Mesenchymal stem cell (in vitro differentiated cells and primary cell): ENCODE measurements around the gene GIGYF2.
A peak's percentile ranks its signal among the peaks of the same experiment; 100 is the strongest.

Experiments
- DNase-seq: peaks from one replicate; pipeline ENCODE4 v3.0.0-alpha.2; 2013
- H2AFZ ChIP-seq: one replicate; pipeline ENCODE4 v1.6.1; 2013; ENCODE audit warnings: low read depth, mild to moderate bottlenecking, control low read depth, inconsistent platforms, low read length, moderate library complexity
- H2AK5ac ChIP-seq: 2 replicates; pipeline ENCODE4 v1.6.1; 2013; ENCODE audit warnings: low read length, moderate library complexity, mild to moderate bottlenecking, inconsistent platforms; ENCODE audit not compliant: severe bottlenecking
- H2BK120ac ChIP-seq: one replicate; pipeline ENCODE4 v1.6.1; 2013; ENCODE audit warnings: low read depth, mild to moderate bottlenecking, inconsistent platforms, low read length, moderate library complexity
- H2BK12ac ChIP-seq, 2 experiments: one replicate each; pipeline ENCODE4 v1.6.1; 2013; ENCODE audit warnings: inconsistent platforms in 2 of 2, low read length in 2 of 2, mild to moderate bottlenecking in 2 of 2, moderate library complexity in 2 of 2, control low read depth in 1 of 2
- H2BK15ac ChIP-seq: one replicate; pipeline ENCODE4 v1.6.1; 2013; ENCODE audit warnings: mild to moderate bottlenecking, low read depth, inconsistent platforms; ENCODE audit not compliant: poor library complexity, severe bottlenecking
- H2BK5ac ChIP-seq: 2 replicates; pipeline ENCODE4 v1.6.1; 2013; ENCODE audit warnings: low read depth, mild to moderate bottlenecking, low read length, control low read depth, inconsistent platforms; ENCODE audit not compliant: poor library complexity, severe bottlenecking
- H3K14ac ChIP-seq, 2 experiments: one replicate each; pipeline ENCODE4 v1.6.1; 2013; ENCODE audit warnings: inconsistent platforms in 2 of 2, low read length in 2 of 2, control low read depth in 1 of 2, mild to moderate bottlenecking in 1 of 2, moderate library complexity in 1 of 2
- H3K18ac ChIP-seq, 2 experiments: one replicate each; pipeline ENCODE4 v1.6.1; 2013; ENCODE audit warnings: inconsistent platforms in 2 of 2, low read length in 2 of 2, control low read depth in 1 of 2, low read depth in 1 of 2, mild to moderate bottlenecking in 1 of 2
- H3K23ac ChIP-seq, 2 experiments: one replicate each; pipeline ENCODE4 v1.6.1; 2013; ENCODE audit warnings: inconsistent platforms in 2 of 2, low read length in 2 of 2, mild to moderate bottlenecking in 2 of 2, moderate library complexity in 2 of 2, control low read depth in 1 of 2
- H3K27ac ChIP-seq: 2 replicates; pipeline ENCODE4 v1.5.1; 2013; ENCODE audit warnings: mild to moderate bottlenecking, moderate library complexity, low read length, control low read depth, inconsistent platforms; ENCODE audit not compliant: poor library complexity, severe bottlenecking
- H3K27me3 ChIP-seq, 2 experiments: 2 replicates each; pipeline versions ENCODE4 v1.6.1 to v1.7.0; 2013; ENCODE audit warnings: low read length in 2 of 2, mild to moderate bottlenecking in 2 of 2, moderate library complexity in 2 of 2, control low read depth in 1 of 2, inconsistent platforms in 1 of 2; ENCODE audit not compliant: control insufficient read depth in 1 of 2, insufficient read depth in 1 of 2
- H3K36me3 ChIP-seq, 2 experiments: 2 replicates each; pipeline versions ENCODE4 v1.6.1 to v1.7.0; 2013; ENCODE audit warnings: low read length in 2 of 2, control low read depth in 1 of 2, inconsistent platforms in 1 of 2, low read depth in 1 of 2, mild to moderate bottlenecking in 1 of 2; ENCODE audit not compliant: insufficient read depth in 2 of 2, control insufficient read depth in 1 of 2
- H3K4ac ChIP-seq, 2 experiments: one replicate each; pipeline ENCODE4 v1.6.1; 2013; ENCODE audit warnings: inconsistent platforms in 2 of 2, low read length in 2 of 2, mild to moderate bottlenecking in 2 of 2, moderate library complexity in 2 of 2, control low read depth in 1 of 2, low read depth in 1 of 2
- H3K4me1 ChIP-seq: 2 replicates; pipeline ENCODE4 v1.6.1; 2013; ENCODE audit warnings: low read depth, low read length, control low read depth; ENCODE audit not compliant: control insufficient read depth, insufficient read depth
- H3K4me2 ChIP-seq: 2 replicates; pipeline ENCODE4 v1.6.1; 2013; ENCODE audit warnings: low read length, mild to moderate bottlenecking, inconsistent platforms; ENCODE audit not compliant: poor library complexity, severe bottlenecking
- H3K4me3 ChIP-seq, 2 experiments: 2 replicates each; pipeline versions ENCODE4 v1.5.1 to v1.7.0; 2013; ENCODE audit warnings: low read length in 2 of 2, mild to moderate bottlenecking in 2 of 2, control low read depth in 1 of 2, low read depth in 1 of 2; ENCODE audit not compliant: insufficient read depth in 1 of 2
- H3K79me1 ChIP-seq: replicated peaks from 2 replicates; pipeline ENCODE4 v1.6.1; 2013; ENCODE audit warnings: mild to moderate bottlenecking, control low read depth, low read length, inconsistent platforms; ENCODE audit not compliant: poor library complexity, severe bottlenecking
- H3K9ac ChIP-seq: 2 replicates; pipeline ENCODE4 v1.7.0; 2013; ENCODE audit warnings: mild to moderate bottlenecking, low read length, moderate library complexity
- H3K9me3 ChIP-seq: 2 replicates; pipeline ENCODE4 v1.7.0; 2013; ENCODE audit warnings: mild to moderate bottlenecking, low read length; ENCODE audit not compliant: control insufficient read depth
- H4K8ac ChIP-seq: one replicate; pipeline ENCODE4 v1.6.1; 2013; ENCODE audit warnings: inconsistent platforms, mild to moderate bottlenecking, low read length, moderate library complexity
- H4K91ac ChIP-seq: one replicate; pipeline ENCODE4 v1.6.1; 2013; ENCODE audit warnings: mild to moderate bottlenecking, low read length, inconsistent platforms
- WGBS: methylation state at CpG from one replicate; pipeline ENCODE4 v1.1.7; 2013; ENCODE audit warnings: mixed read lengths; 5-methylcytosine and 5-hydroxymethylcytosine counted together

Gene GIGYF2

GRCh38 chr2:232815569-232815968 is 118.4 kb downstream of the GIGYF2 start:
- Histone ChIP-seq H3K4me3 (no peak overlapping the region), H3K79me1 (peaks cover 13% of the 10 kb centered on the region), H3K18ac (no peak overlapping the region), H2BK120ac (no peak overlapping the region), H3K27me3 (no peaks in the 10 kb centered on the region), H3K9ac (no peak overlapping the region), H3K4me2 (no peak overlapping the region), H4K91ac (no peak overlapping the region), H4K8ac (no peak overlapping the region), H3K27ac (peak overlapping the region; percentile 38), H3K4ac (no peak overlapping the region), H2BK12ac (no peak overlapping the region), H3K4me1 (peaks cover 3% of the 10 kb centered on the region), H3K23ac (peak overlapping the region in 1 of 2 experiments; percentile 80), H2AFZ (no peak overlapping the region), H3K14ac (peak overlapping the region in 1 of 2 experiments; percentile 55), H2BK5ac (no peak overlapping the region), H3K36me3 (peaks cover 9 to 92% of the 10 kb centered on the region in 2 experiments), H2AK5ac (no peak overlapping the region), H3K9me3 (no peaks in the 10 kb centered on the region), H2BK15ac (no peak overlapping the region)
- DNase-seq, result peak; percentile 51
- WGBS, result 98% methylated on average over 3 of the region's 3 CpGs

GRCh38 chr2:232816657-232817056 is 119.5 kb downstream of the GIGYF2 start:
- no peak for DNase-seq
- 90% methylated on average over 10 of the region's 10 CpGs for WGBS
- no peak overlapping the region for H3K4ac ChIP-seq
- no peaks in the 10 kb centered on the region for H3K9me3 ChIP-seq
- H3K18ac ChIP-seq, result no peak overlapping the region
- no peaks in the 10 kb centered on the region for H3K27me3 ChIP-seq
- H2BK12ac ChIP-seq, result no peak overlapping the region
- H4K91ac ChIP-seq, result no peak overlapping the region
- no peak overlapping the region for H2BK120ac ChIP-seq
- peaks cover 12 to 91% of the 10 kb centered on the region in 2 experiments for H3K36me3 ChIP-seq
- peak overlapping the region; percentile 22 for H3K27ac ChIP-seq
- no peak overlapping the region for H3K4me3 ChIP-seq
- no peak overlapping the region for H3K23ac ChIP-seq
- H4K8ac ChIP-seq, result no peak overlapping the region
- peaks cover 14% of the 10 kb centered on the region for H3K79me1 ChIP-seq
- H2BK15ac ChIP-seq, result no peak overlapping the region
- no peak overlapping the region for H2AK5ac ChIP-seq
- H3K4me2 ChIP-seq, result no peak overlapping the region
- no peak overlapping the region for H2AFZ ChIP-seq
- H3K14ac ChIP-seq, result no peak overlapping the region
- no peak overlapping the region for H2BK5ac ChIP-seq
- no peak overlapping the region for H3K9ac ChIP-seq
- H3K4me1 ChIP-seq, result peaks cover 3% of the 10 kb centered on the region

- no peak overlapping the region for H3K27ac ChIP-seq
- H3K79me1 ChIP-seq, result peaks cover 14% of the 10 kb centered on the region
- H3K4me3 ChIP-seq, result no peak overlapping the region
- no peak overlapping the region for H2AK5ac ChIP-seq
- no peak overlapping the region for H2BK120ac ChIP-seq
- no peak overlapping the region for H3K23ac ChIP-seq
- no peak overlapping the region for H2BK12ac ChIP-seq
- no peak for DNase-seq
- H3K4me1 ChIP-seq, result peaks cover 3% of the 10 kb centered on the region
- H4K8ac ChIP-seq, result no peak overlapping the region
- H3K9ac ChIP-seq, result no peak overlapping the region
- H2AFZ ChIP-seq, result no peak overlapping the region
- no peak overlapping the region for H2BK5ac ChIP-seq
- no peak overlapping the region for H3K4ac ChIP-seq
- H3K18ac ChIP-seq, result no peak overlapping the region
- no peak overlapping the region for H3K14ac ChIP-seq
- no peak overlapping the region for H2BK15ac ChIP-seq
- H3K9me3 ChIP-seq, result no peaks in the 10 kb centered on the region
- H4K91ac ChIP-seq, result no peak overlapping the region
- H3K4me2 ChIP-seq, result no peak overlapping the region
- no peaks in the 10 kb centered on the region for H3K27me3 ChIP-seq
- peaks cover 15 to 87% of the 10 kb centered on the region in 2 experiments for H3K36me3 ChIP-seq
- WGBS, result 92% methylated on average over 3 of the region's 3 CpGs
These were observed 120.6 kb downstream of the GIGYF2 start for GRCh38 chr2:232817756-232818155.

- Histone ChIP-seq H3K18ac (no peak overlapping the region), H2BK120ac (no peak overlapping the region), H3K9me3 (no peaks in the 10 kb centered on the region), H3K27me3 (no peaks in the 10 kb centered on the region), H2AFZ (no peak overlapping the region), H2BK15ac (no peak overlapping the region), H4K91ac (no peak overlapping the region), H2AK5ac (no peak overlapping the region), H3K23ac (no peak overlapping the region), H3K9ac (no peak overlapping the region), H4K8ac (no peak overlapping the region), H3K36me3 (peaks cover 11 to 72% of the 10 kb centered on the region in 2 experiments), H3K4ac (no peak overlapping the region), H3K14ac (no peak overlapping the region), H3K79me1 (peaks cover 30% of the 10 kb centered on the region), H3K4me2 (no peak overlapping the region), H2BK5ac (no peak overlapping the region), H3K27ac (no peak overlapping the region), H3K4me3 (no peak overlapping the region), H3K4me1 (peaks cover 2% of the 10 kb centered on the region), H2BK12ac (no peak overlapping the region)
- DNase-seq, result no peak
- 95% methylated on average over 2 of the region's 3 CpGs for WGBS
These were observed 132.9 kb downstream of the GIGYF2 start for GRCh38 chr2:232829988-232830387.
